Body of pancreas (tissue), 4 donors: ENCODE results near the gene KRTAP5-3.

Experiments
- POLR2A ChIP-seq, 3 donors: fragments of 450-650 bp; IDR thresholded peaks; one replicate each; pipeline ENCODE4 v1.6.1; 2016; ENCODE audit warnings: antibody characterized with exemption in 3 of 3, mild to moderate bottlenecking in 2 of 3
- TF ChIP-seq, protein P1 (sequence below), 7 experiments: fragments of 450-650 bp in 4 of 7; fragments of 200-600 bp in 3 of 7; sonication (generic) in 3 of 7; IDR thresholded peaks; one replicate each; pipeline ENCODE4 v1.5.1; 2016 to 2019; ENCODE audit warnings: antibody characterized with exemption in 7 of 7

- TF ChIP-seq, protein P1, sequence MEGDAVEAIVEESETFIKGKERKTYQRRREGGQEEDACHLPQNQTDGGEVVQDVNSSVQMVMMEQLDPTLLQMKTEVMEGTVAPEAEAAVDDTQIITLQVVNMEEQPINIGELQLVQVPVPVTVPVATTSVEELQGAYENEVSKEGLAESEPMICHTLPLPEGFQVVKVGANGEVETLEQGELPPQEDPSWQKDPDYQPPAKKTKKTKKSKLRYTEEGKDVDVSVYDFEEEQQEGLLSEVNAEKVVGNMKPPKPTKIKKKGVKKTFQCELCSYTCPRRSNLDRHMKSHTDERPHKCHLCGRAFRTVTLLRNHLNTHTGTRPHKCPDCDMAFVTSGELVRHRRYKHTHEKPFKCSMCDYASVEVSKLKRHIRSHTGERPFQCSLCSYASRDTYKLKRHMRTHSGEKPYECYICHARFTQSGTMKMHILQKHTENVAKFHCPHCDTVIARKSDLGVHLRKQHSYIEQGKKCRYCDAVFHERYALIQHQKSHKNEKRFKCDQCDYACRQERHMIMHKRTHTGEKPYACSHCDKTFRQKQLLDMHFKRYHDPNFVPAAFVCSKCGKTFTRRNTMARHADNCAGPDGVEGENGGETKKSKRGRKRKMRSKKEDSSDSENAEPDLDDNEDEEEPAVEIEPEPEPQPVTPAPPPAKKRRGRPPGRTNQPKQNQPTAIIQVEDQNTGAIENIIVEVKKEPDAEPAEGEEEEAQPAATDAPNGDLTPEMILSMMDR (IDR thresholded peaks at IDR 0.05): no peak
- no peak for TF ChIP-seq POLR2A (IDR thresholded peaks at IDR 0.05)
Measured at GRCh38 chr11:1570531-1570895, 37.8 kb downstream of the KRTAP5-3 start.
